GM18502 (cell line): ENCODE results near the gene DMBX1.
A peak's percentile ranks its signal among the peaks of the same experiment; 100 is the strongest.

Source experiments
- ATAC-seq: cut with Tn5 transposase; IDR thresholded peaks from one replicate; pipeline ENCODE4 v1.9.1; 2021; ENCODE audit warnings: mild to moderate bottlenecking; ENCODE audit not compliant: unreplicated experiment, poor library complexity

Gene DMBX1

DNA sequence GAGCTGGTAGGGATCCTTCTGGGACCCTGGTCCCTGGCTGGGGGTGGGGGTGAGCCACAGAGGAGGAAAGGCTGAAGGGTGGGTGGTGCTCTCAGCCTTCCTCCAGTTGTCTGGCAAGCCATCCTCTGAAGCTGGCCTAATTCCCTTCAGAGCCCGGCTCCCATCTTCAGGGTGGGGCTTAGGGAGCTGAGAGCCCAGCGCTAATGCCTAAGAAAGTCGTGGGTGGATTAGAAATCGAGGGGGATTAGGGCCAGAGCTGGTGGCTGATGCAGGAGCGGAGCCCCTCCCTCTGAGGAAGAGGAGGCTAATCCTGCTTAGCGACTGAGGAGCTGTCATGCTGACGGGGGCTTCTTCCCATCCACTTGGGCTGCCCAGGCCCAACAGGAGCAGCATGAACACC lies 30.8 kb upstream of the DMBX1 start:
- no peak for ATAC-seq

DNA sequence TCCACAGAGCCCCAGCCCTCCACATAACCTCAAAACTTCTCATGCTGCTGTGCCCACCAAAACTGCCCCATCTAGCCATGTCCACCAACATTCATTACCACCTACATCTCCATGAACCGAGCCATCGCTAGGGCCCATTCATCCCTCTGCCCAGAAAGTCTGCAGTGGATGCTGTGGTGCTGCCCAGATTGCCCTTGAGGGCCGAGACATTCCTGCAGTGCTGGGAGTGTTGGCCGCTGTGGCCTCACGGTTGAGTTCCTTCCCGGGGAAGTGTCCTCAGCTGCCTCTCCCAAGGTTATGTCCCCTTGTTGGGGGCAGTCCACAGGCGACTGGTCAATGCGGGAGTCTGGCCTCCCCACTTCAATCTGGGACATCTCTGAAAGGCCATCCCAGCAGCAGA lies 30.3 kb upstream of the DMBX1 start:
- no peak for ATAC-seq

DNA sequence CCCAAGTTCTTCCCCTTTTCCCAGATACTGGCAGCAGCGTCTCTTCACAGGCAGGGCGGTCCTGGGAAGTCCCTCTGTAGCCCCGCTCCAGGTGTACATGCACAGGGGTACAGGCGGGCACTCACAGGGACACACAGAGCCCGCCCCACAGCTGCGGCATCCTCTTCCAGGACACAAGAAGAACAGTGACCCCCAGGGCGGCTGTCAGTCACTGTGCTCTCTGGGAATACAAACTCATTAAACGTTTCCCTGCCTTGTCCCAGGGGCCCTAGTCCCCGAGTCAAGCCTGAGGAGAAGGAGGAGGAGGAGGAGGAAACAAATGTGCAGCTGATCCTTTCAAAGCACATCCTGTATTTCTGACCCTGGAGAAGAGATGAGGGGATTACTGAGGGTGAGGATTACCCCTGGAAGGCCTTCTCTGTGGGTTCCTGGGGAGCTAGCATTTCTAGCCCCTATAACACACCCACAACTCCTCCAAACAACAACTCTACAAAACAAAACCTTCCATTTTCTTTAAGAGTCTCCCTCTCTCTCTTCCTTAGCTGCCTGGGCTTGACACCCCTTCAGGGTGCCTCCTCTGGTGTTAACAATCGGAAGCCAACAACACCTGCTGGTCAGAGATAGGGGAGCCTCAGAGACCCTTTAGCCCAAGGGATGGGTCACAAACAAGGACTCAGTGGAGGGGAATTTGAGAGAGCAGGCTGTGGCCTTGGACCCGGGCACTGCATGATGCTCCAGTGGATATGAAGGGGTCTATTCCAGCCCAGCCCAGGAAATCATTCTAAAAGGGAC lies 28.4 kb upstream of the DMBX1 start:
- no peak for ATAC-seq

DNA sequence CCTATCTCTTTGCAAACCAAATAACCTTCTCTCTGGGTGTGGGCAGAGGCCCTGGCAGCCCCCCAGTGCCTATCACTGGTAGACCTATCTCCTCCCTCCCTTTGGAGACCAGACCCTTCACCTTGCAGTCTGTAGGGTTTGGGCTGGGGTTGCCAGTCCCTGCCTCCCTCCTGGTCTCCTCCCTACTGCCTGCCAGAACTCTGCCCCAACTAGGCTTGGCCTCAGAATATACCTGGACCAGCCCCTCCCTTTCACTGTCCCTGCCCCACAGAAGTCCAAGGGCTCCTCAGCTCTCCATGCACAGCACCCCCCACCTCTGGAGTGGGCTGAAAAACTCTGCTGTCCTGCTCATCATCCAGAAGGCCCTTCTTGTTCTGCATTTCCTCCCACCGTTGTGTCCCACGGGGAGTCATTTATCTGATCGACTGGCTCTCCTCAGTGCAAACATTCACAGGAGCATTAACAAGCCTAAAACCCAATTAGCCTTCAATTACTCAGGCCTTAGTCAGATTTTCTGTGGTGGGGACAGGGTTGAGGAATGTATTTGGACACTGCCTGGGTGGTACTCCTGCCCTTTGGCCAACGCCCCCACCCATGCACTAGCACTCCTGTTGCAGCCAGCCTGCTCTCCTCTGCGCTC lies 27.7 kb upstream of the DMBX1 start:
- ATAC-seq, result no peak

DNA sequence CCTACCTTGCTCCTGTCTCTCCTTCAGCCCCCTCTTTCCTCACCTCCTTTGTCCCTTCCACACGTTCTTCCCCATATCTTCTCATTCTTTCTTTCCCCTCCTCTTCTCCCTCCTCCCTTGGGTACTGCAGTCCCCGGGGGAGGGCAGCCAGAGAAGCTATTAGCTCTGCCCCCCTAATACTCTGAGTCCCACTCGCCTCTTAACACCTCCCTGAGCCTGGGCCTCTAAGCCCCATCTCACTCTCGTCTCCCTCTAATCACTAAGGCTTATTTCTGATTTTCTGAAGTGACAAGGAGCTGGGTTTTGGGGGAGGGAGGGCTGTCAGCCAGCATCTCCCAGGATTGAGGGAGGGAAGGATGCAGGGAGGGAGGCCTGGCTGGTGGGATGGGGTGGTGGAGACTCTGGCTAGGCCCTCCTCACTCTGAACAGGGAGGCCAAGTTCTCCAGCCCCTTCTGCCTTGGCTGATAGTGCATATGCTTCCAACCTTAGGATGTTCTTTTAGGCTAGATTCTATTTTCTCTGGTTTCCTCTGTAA lies 25.6 kb upstream of the DMBX1 start:
- ATAC-seq, result no peak

DNA sequence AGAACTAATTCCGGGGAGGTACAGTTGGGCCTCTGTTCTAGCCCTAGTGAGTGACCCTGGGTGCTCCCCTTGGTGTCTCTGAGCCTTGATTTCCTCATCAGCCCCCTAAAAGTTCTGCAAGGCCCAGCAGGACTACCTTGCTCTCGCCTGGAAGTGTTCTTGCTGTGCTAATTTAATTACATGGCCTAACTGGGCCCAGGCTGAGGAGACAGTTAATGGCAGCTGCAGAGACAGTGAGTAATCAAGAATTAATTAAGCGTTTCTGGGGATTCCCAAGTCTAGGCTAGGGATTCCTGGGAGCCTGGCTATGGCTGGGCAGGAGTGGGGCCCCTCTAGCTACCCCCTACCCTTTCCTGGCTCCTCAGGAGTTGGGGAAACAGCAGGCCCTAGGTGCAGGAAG lies 24.7 kb upstream of the DMBX1 start:
- ATAC-seq, result no peak

DNA sequence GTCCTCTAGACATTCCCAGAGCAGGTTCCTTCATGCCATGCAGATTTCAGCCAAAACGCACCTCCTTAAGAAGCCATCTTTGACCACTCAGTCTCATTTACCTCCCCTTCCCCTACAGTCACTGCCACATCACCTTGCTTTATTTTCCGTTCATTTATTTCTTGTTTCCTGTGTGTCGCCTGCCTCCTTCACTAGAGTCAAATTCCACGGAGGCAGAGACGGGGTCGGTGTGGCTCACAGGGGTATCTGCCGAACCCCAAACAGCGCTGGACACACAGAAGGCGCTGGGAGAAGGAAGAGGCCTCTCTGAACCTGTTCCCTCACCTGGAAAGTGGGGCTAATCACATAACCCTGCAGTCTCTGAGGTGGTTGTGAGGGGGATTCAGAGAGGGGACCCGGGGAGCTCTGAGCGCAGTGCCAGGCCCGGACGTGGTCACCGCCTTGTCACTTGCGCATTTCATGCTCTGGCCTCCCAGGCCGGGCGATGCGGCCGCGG lies 23.6 kb upstream of the DMBX1 start:
- no peak for ATAC-seq

DNA sequence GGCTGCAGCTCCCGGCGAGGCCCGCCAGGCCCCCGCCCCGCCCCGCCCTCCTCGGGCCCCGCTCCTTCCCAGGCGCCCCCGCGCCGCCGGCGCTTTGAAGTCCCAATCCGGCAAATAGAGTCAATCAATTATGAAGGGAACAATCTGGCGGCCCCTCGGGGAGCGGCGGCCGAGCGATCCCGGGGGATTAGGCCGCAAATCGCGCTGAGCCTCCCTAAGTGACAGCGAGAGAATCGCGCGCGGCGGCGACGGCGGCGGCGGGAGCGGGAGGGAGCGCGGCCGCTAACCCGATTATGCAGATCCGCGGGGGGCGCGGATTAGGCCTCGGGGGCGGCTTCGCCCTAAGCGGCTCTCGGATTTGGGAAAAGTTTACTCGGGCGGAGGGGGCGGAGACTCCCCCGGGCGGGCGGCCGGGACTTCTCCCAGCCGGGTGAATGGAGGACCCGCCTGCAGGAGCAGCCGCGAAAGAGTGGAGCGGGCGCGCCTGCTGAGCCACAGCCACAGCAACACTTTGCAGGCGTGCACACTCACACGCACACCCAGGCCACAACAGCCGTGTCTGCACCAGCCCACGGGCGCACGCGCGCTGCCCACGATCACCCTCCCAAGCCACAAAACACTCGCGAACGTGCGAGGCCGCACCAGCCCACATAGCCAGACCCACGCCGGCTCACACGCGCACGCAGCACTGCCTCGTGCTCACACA lies 23.0 kb upstream of the DMBX1 start:
- ATAC-seq, result no peak

DNA sequence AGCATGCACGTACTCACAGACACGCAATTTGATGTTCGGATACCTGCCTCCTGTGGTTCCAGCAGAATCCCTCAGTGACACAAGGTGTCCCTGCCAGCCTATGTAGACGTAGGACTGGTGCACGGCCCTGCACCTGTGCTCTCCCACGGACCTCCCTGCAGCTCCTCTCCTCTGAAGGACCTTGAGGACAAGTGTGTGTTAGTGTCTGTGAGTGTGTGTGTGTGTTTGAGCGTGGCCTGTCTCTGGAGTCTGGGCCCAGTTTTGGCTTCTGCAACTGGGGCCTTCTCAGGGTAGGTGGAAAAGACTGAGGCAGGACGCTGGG lies 22.5 kb upstream of the DMBX1 start:
- ATAC-seq, result no peak

DNA sequence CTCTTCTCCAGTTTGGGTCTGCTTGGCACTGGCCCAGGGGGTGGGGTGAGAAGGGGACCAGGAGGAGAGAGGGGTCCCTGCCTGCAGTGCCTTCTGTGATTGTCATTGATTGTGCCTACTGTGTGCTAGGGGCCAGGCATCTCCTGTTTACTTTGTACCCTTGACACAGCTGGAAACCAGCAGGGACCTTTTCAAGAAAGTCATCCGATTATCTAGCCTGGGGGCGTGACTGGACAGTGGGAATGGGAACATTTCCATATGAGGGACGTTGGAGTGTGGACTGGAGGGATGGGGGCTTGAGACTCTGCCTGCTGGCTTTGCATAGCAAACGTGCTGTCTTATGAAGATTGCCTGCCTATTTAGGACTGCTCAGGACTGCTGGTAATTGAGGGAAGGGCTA lies 19.8 kb upstream of the DMBX1 start:
- no peak for ATAC-seq

DNA sequence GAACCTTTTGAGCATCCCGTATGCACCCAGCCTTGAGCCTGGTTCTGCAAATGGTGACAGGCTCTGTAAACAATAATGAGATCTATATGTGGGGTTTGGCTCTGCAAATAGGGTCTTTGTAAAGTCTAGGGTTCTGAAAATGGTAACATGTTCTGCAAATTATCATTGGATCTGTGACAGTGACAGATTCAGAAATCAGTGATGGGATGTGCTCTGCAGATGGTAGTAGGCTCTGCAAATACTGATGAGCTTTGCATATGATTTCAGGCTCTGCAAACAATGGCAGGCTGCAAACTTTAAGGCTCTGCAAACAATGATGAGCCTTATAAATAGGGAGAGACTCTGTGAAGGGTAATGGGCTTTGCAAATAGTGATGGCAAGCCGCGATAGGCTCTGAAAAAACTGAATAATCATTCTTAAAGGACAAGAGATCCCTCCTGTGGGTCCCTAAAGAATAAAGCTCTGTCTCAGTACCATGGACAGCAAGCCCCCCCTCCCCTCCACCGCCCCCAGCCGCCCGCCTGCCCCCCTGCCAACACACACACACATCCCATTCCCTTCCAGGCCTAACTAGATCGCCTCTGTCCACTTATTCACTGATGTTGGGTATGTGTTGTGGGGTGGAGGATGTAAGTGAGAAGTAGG lies 17.7 kb upstream of the DMBX1 start:
- no peak for ATAC-seq

DNA sequence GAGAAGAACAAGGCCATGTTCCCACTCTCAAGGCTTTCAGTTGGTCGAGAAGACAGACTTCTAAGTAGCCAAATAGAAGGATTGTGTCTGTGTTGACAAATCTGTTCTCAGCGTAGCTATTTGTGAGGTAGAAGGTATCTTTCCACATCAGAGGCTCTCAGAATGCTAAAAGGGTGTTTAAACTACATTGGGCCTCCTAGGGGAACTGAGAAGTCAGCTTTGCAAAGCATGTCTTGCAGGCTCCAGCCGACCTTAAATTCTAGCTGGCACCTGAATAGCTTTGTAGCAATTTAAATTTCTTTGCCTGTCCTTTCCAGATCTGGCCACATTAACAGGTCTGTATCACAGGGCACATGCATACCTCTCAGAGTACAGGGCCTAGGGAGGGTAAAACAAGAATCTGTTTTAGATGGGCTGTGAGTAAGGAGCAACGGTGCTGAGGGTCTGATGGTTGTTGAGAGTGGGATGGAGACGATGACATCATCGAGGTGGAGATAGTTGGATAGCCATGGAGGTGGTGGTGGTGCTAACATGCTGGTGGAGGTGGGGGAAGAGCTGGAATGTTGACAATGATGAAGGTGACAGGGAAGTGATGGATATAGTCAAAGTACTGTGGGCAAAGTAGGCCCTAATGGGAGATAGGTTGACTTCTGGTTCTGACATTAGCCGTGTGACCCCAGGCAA lies 17.0 kb upstream of the DMBX1 start:
- ATAC-seq, result no peak

DNA sequence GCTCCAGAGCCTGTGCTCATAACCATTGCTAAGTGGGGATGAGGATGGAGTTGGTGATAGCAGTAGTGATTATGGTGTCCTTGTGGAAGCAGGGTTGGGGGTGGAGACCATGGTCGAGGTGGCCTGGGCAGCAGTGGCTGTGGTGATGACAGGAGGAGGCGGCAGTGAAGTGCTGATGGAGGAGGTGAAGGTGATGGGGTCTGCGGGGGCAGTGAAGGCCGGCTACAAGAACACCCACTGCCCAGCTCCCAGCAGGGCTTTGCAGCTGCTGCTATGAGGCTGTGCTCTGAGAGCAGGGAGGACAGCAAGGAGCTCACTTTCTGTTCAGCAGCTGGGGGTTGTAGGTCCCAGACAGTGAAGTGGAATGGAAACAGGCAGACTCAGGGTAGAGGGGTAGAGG lies 15.6 kb upstream of the DMBX1 start:
- ATAC-seq, result no peak

DNA sequence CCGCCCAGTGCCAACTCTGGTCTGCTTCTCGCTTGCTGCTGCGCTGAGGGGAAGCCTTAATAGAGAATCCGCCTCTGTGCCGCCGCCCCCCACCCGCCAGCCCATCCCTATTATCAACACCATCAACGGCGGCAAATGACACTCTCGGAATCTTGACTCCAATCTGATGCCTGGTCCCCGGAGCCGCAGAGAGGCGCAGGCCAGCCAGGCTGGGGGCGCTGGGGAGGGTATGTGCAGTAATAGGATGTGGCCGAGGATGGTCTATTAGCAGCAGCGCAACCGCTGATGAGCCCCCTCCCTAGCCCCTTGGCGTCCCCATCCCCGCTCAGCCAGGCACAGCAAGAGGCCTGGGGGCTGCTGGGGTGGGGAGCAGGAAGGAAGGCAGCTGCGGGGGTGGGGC lies 15.1 kb upstream of the DMBX1 start:
- ATAC-seq, result no peak

DNA sequence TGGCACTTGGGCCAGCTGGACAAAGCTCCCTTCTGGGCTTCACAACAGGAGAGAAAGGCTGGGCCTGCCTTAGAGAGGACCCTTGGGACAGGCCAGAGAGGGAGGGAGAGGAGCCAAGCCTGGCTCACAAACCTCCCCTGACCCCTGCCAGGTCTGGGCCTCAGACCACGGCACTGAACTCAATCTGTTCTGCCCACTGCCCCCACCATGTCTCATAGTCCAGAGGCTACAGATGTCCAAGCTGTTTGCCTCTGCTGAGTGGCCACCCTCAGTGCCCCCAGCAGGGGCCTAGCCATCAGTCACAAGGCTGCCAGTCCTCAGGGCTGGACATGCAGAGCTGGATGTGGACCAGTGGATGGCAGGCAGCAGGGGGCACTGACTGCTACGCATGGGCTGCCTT lies 13.0 kb upstream of the DMBX1 start:
- ATAC-seq, result no peak

DNA sequence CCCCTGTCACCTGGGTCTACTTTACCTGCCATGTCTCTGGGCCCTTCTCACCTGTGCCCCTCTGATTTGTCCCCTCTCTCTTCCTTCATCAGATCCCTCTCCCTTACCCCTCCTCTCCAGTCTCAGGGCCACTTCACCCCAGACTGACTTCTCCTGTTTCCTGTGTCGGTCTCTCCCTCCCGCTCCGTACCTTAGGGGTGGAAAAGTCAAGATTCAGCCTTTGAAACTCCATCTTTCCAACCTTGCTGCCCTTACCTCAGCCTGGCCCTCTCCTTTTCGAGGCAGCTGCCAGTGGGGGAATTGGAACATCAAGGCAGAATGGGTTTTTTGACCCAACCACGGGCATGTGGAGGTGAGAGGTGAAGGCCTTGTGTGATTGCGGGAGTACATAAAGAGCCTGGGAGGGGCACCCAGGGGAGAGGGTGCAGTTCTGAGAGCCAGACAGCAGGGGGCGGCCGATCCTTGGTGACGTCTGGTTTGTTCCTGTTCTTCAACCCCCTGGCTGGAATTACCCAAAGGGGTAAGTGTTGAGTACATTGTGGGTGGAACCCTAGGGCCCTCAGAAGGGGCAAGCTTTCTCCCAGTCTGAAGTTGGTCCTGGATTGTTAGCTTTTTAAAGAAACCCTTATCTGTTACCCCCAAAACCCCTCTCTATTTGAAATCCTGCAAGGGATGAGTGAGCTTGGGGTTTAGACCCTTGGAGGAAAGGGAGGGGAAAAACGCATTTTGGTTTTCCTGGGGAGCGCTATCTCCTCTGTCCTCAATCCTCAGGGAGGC lies 12.3 kb upstream of the DMBX1 start:
- ATAC-seq, result peak; percentile 76

DNA sequence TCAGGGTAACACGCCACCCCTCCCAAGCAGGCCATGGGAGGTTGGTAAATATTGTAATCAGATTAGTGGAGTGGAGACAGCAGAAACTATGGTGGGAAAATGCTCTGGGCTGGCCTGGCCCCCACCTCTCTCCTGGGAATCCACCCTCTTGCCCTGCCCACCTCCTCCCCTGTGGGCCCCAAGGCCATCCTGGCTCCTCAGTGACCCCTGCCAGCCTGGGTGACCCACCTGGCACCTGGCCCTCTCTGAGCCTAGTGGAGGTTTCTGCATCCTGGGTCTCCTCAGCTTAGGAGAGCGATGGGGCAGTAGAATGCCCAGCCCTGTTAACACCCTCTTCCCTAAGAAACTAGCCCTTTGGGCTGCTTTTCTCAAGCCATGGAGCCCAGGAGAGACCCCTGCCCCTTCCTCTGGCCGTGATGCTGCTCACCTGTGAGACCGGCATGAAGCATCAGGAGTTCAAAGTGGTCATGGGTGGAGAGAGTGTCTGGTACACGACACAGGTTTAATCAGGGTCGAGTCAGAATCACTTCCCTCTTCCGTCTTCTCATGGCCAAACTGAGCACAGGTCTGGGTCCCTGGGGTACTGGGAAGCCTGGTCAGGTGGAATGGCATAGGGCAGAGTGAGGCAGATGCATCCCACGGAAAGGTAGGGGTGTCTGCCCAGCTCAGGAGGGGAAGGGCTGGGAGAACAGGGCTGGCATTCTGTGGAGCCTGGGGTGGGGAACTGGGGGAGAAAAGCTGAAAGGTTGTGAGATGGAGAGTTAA lies 10.7 kb upstream of the DMBX1 start:
- ATAC-seq, result no peak

DNA sequence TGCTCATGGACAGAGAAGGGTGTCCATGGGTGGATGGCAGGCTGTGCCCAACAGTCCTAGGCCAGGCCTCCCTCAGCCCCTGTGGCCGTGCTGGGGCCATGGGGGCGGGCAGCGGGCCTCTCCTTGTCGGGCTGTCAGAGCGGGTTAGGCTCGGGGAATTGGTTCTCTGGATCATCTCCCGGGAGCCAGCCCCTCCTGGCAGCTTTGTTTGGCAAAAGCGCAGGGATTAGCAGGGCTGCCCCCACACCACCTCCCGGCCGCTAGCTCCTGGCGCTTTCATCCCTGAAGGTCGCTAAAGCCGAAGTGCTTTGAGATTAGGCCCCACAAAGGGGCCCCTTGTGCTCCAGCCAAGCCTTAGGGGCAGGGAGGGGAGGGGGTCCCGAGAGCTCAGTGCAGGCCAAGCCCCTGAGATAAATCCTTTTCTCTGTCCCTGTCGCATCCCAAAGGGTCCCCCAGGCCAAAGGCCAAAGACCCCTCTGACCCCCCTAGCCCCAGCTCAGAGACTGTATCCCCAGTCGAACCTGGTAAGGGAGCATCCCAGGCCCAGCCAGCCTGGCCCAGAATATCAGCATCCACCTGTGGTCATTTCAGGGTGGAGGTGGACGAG lies 9.8 kb upstream of the DMBX1 start:
- ATAC-seq, result no peak
